Activated CD4-positive, alpha-beta T cell treated with anti-CD3 and anti-CD28 coated beads, Interleukin-2, amount 50 U/mL, for 16 hours (primary cell): ENCODE results near the gene MOBP.
"Not testable (repeated sequence)": the region's sequence is repeated elsewhere in the genome, so short reads cannot be mapped to it uniquely, and the experiment has no call there.

ENCODE experiments used
- DNase-seq: peaks from one replicate; pipeline ENCODE4 v3.0.0-alpha.2; 2020

The MOBP gene, protein sequence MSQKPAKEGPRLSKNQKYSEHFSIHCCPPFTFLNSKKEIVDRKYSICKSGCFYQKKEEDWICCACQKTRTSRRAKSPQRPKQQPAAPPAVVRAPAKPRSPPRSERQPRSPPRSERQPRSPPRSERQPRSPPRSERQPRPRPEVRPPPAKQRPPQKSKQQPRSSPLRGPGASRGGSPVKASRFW

DNA sequence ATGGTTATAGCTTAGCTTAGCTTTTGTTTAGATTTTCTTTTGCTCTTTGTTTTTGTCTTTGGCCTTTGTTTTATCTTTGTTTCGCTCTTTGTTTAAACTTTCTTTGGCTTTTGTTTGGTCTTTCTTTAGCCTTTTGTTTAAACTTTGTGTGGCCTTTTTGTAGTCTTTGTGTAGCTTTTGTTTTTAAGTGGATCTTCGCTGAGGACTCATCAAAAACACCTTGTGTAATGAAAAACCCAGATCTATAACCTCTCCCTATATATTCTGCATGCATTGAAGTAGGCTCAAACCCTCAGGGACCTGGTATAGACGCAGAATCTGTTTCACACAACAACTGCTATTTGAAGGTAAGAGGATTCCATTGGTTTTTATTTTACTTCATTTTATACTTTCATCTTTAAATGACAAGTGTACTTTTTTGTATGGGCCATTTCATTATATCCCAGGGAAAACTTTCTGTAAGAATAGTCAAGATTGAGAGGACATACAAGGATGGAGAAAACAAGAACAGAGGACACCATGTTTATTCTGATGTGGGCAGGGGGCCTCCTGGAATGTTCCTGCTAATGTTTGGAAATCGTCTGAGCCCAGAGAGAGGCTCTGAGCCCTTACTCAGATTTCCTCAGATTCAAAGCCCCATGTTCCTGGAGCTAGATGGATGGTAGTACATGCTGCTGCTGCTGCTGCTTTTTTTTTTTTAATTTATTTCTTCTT lies at the start of gene MOBP:
MOBP (plus strand) TSS at position 287 of the 714 bp plus-strand sequence. CDS start 34,390 bp downstream, outside the sequence.
- DNase-seq = no peak

DNA sequence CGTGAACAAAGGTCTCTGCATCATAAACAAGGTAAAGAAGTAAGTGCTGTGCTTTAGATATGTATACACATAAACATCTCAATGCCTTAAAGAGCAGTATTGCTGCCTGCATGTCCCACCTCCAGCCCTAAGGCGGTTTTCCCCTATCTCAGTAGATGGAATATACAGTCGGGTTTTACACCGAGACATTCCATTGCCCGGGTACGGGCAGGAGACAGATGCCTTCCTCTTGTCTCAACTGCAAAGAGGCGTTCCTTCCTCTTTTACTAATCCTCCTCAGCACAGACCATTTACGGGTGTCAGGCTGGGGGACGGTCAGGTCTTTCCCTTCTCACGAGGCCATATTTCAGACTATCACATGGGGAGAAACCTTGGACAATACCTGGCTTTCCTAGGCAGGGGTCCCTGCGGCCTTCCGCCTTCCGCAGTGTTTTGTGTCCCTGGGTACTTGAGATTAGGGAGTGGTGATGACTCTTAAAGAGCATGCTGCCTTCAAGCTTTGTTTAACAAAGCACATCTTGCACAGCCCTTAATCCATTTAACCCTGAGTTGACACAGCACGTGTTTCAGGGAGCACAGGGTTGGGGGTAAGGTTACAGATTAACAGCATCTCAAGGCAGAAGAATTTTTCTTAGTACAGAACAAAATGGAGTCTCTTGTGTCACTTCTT lies 48.8 kb upstream of the MOBP start:
- DNase-seq = not testable (repeated sequence)

DNA sequence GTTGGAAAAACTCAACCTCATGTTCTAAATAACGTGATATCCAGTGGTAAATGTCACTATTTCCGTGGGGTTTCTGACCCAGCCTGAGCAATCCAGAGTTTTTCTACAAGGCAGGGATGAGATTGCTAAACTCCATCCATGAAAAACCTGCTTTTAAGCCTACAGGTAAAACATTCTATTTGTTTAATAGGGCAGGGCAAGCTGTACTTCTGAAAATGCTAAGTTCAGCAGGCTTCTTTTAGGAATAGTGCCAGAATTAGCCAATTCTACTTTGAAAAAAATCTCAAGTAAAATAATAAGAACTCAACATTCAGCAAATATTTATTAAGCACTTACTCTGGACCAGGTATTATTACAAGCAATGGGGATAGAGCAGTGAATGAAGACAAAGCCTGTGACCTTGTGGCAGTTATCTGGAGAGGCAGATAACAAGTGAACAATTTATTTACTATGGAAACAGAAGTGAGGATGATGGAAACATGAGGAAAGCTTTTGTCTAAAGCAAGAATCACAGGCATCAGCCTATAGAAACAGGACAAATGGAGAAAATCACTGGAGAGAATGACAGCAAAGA lies 47.7 kb upstream of the MOBP start:
- DNase-seq = no peak

DNA sequence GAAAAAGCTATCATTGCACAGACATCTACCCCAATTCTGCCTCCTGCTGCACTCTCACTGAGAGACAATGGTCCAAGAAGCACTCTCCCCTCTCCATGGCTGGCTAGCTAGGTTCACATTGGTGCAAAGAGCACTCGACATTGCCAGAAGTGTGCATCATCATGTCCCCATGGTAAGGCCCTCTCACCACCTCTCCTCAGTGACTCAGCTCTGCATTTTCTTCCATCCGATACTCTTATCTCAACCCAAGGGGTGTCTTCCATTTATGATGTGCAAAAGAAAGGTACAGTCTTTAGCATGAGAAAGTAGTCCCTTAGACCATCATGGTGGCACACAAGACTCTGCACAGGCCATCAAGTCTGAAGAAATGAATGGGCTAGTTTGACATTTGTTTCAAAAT lies 46.9 kb upstream of the MOBP start:
- DNase-seq = no peak

DNA sequence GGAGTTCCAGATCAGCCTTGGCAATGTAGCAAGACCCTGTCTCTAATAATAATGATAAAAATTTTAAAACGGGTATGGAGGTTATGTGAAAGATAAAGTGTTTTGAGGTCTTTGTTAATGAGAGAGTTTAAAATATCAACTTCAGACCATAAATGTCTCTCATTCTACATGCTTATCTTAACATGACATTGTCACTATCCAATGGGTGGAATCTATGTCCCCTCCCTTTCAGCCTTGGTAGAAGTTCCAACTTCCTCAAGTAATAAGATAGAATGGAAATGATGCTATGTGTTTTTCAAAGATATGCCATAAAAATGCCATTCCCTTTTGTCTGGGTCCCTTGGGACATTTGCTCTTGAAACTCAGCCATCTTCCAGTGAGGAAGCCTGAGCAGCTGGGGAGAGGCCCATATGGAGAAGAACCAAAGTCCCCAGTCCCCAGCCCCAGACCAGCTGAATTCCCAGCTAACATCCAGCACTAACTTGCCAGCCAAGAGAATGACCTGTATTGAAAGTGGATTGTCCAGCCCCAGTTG lies 44.0 kb upstream of the MOBP start:
- no peak for DNase-seq

DNA sequence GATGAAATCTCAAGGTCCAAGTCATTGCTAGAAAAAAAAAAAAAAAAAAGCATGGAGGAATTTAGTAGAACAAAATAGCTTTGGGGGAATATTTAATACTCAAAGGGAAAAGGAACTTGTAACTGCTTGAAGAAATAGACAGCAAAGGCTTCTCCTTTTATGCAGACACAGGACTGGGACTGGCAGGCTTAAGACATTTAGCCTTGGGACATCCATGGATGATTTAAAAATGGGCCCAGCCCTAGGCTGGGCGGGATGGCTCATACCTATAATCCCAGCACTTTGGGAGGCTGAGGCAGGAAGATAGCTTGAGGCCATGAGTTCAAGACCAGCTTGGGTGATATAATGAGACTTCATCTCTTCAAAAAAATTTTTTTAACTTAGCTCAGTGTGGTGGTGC lies 41.2 kb upstream of the MOBP start:
- no peak for DNase-seq

DNA sequence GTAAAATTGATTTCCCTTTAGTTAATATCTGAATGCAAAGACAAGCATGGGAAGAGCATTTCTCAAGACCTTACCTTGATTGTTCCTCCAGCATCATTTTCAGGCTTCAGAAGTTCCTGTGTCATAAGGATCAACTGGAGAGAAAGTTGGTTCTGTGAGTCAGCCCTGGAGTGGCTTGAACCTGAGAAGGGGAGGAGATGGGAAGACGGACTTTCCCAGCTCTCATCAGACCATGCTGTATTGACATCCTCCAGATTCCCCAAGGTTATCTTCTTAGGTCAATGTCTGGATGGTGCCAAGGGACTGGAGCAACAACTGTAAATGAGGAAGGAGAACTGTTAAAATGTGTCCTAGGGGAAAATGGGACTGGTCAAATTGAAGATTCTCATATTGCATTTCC lies 40.0 kb upstream of the MOBP start:
- no peak for DNase-seq

DNA sequence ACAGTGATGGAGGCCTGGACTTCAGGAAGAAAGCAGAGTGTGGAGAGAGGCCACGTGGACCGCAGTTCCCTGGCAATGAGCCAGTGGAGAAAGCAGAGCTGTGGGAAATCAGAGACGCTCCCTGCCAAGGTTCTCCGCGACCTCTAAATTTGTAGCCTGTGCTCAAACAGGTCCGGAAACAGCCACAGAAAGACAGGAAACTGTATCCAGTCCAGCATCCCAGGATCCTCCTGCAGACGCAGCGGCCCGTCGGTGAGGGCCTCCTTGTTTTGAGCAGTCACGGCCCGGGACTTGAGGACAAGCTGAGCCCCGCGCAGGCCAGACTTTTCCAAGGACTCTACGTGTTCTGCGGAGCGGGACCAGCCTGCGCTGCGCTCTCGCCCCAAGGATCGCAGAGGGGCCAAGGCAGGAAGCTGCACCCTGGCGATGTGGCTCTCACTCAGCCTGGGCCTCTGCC lies 38.7 kb upstream of the MOBP start:
- no peak for DNase-seq

DNA sequence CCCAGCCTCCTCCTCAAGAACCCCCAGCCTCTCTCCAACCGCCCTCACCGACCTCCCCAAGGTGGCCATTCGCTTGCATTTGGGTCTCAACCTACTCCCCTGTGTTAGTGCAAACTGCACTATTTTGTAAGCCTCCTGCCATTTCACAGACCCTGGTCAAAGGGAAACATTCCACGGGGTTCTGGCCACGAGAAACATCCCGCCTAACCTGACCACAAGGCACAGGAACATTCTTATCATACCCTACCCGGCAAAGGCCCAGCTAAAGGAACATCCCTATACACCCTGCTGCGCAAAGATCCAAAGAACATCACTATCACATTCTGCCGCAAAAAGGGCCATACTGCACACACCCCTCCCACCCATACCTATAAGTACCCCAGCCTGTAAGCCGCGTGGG lies 38.0 kb upstream of the MOBP start:
- no peak for DNase-seq

DNA sequence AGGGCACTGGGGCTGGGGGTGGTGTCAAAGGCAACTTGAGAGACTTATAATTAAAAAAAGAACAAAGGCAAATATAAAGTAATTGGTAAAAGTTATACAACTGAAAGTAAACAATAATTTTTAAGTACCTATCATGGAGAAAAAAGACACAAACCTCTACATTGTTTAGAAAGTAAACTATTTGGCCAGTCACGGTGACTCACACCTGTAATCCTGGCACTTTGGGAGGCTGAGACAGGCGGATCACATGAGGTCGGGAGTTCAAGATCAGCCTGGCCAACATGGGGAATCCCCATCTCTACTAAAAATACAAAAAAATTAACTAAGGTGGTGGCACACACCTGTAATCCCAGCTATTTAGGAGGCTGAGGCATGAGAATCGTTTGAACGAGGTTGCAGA lies 35.1 kb upstream of the MOBP start:
- no peak for DNase-seq

DNA sequence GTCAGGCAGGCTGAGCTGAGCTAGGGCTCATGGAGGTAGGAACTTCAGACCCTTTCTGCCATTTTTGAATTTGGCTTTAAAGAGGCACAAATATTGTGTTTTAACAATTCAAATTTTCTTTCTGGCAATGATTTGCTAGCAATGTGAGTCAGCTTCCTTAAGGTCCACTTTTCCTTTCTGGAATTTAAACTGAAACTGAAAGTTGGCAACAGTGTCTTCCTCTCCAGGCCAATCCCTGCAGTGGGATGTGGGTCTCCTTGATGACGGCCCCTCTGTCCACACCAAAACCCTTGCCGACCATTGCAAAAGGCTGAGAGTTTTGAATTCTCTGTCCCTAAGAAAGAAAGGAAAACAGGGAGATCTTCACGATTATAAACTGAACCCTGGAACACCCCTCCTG lies 33.8 kb upstream of the MOBP start:
- DNase-seq = no peak

DNA sequence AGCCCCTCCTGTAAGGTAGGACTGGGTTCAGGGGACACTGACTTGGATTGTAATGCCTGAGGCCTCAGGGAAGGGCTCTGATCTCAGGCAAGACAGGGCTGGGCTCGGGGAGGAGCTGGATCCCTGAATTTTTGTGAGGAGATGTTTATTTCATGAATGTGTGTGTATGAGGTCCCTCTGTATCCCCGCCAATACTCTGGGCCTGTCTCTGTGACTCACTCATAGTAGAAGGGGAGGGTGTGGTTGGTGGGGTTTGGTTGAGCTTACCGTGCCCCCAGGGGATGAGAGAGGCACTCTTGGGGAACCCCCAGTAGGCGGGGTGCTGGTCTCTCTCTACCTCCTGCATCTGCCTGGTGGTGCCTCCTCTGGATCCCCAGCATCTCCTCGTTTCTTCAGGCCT lies 32.9 kb upstream of the MOBP start:
- DNase-seq = no peak

DNA sequence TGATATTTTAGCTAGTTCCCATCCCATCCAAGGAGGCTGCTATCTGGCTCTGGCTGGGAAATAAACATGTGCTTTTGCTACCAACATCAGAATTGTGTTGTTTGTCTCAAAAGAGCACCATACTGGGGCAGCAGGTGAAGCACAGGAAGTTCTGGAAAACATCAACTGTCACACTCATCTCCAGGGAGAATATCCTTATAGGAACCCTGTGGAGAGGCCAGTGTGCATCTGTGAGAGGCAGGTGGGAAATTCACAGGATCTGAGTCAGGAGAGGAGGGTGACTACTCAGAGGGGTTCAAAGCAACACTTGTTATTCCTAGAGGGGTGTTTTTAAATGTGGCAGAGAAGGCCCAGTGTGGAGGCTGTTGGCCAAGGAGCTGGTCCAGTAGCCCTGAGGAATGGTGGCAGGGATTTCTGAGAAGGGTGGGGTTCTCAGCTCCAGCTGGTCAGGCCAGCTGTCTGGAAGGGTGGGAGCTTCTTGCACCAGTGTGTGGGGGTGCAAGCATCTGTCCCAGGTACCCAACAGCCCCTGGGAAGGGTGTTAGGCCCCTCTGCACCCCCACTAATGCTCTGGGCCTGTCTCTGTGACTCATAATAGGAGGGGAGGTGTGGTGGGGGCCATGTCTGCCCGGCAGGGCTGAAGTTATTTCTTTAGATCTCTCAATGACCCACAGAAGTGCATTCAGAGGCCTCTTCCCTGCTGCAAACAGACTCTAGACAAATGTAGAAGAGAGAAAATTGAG lies 32.3 kb upstream of the MOBP start:
- DNase-seq = no peak

DNA sequence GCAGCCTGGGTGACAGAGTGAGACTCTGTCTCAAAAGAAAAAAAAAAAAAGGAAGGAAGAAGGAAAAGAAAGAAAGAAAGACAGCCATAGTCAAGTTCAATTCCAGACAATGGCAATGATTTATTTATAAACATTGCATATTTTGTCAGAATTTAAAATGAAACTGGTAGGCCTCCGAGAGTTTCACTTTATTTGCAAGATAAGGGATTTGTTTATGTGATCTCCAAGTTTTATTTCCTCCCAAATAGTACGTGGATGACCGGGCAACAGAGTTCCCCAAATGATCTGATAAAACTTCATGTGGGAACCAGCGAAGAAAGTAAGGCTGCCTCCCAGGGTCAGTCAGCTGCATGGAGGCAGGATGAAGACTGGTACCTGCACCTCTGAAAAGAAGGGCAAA lies 28.6 kb upstream of the MOBP start:
- DNase-seq = no peak

DNA sequence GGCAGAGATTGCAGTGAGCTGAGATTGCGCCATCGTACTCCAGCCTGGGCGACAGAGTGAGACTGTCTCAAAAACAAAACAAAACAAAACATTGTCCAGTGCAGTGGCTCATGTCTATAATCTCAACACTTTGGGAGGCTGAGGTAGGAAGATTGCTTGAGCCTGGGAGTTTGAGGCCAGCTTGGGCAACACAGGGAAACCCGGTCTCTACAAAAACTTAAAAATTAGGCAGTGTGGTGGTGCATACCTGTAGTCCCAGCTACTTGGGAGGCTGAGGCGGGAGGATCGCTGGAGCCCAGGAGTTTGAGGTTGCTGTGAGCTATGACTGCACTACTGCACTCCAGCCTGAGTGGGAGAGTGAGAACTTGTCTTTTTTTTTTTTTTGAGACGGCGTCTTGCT lies 27.2 kb upstream of the MOBP start:
- DNase-seq = no peak

DNA sequence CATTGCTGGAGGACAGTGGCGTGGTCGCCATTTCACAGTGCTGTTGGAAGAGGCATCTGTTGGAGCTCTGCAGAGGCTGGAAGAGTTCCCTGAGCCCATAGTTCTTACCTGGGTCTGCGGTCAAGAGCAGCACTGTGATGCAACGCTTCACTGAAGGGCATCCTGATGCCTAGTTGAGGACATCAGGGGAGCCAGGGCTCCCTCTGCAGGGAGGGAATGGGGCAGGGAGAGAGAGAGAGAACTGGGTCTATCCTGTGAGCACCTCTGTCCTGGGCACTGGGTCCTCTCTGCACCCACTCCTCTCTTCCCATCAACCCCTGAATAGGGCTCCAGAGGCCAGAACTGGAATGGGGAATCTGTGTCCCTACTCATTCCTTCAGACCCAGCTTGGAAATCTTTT lies 23.9 kb upstream of the MOBP start:
- no peak for DNase-seq

DNA sequence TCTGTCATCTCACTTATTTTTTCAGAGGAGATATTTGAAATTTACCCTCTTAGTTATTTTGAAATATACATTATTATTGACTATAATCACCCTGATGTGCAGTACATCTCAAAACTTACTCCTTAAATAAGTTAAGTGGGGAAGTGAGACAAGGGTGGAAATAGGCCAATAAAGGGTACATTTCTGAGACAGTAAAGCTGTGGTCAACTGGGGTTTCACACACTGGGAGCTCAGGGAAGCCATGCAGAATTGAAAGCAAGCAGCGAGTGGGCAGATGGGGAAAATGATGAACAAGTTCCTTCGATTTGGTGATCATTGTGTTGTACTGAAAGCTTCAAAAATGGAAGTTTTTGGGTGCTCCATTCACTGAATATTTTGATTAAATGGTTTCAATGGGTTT lies 21.6 kb upstream of the MOBP start:
- DNase-seq = no peak

DNA sequence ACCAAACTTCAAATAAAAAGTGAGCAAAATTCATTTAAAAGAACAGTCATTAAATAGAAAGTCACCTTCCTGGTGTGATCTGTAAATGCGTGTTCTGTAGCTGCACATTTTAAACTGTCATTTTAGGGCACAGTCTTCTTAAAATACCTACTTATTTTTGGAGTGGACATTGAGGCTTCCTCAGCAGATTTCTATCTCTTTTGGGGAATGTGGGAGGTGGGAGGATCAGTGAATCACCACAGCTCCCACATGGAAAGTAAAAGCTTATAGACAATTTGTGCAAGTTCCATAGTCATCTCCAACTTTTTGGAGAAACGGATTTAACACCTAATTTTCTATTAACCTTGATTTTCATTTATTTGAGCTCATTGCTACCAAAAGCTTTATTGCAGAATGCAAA lies 21.0 kb upstream of the MOBP start:
- no peak for DNase-seq

DNA sequence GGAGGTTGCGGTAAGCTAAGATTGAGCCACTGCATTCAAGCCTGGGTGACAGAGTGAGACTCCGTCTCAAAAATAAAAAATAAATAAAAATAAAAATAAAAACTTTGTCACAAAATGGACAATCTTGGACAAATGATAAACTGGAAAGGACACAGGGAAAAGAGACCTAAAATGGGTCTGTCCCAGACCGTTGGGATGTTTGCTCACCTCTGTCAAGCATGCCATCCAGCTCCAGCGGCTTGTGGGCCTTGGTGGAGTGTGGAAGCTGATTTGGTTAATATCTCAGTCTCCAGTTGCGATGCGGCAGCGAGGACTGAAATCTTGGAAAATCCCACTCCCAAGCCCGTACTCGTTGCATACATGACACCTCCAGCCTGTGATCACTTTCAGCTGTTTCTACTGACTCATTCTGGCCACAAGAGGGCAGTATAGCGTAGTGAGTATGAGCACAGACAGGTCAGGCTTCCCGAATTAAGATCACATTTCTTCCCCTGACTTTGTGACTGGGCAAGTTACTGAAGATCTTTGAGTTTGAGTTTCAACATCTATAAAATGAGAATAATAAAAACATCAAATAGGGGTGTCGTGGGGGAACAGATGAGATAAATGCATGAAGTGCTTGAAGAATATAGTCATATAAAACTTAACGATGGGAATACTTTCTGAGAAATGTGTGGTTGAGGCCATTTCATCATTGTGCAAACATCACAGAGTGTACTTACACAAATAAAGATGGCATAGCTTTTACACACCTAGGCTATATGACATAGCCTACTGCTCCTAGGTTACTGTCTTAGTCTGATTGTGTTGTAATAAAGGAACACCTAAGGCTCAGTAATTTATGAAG lies 19.6 kb upstream of the MOBP start:
- peak; percentile 73 for DNase-seq

DNA sequence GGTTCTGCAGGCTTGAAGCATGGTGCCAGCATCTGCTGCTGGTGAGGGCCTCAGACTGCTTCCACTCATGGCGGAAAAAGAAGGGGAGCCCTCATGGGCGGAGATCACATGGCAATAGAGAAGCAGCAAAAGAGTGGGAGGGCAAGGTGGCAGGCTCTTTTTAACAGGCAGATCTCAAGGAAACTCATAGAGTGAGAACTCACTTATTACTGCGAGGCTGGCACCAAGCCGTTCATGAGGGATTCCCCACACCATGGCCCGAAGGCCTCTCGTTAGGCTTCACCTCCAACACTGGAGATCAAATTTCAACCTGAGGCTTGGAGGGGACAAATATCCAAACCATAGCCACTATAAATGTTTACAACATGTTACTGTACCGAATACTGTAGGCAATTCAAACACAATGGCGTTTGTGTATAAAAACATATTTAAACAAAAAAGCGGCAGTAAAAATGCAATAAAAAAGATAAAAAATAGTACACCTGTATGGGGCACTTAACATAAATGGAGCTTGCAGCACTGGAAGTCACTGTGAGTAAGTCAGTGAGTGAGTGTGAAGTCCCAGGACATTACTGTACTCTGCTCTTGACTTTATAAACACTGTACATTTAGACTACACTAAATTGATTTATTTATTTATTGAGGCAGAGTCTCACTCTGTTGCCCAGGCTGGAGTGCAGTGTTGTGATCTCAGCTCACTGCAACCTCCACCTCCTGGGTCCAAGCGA lies 18.8 kb upstream of the MOBP start:
- DNase-seq = no peak

DNA sequence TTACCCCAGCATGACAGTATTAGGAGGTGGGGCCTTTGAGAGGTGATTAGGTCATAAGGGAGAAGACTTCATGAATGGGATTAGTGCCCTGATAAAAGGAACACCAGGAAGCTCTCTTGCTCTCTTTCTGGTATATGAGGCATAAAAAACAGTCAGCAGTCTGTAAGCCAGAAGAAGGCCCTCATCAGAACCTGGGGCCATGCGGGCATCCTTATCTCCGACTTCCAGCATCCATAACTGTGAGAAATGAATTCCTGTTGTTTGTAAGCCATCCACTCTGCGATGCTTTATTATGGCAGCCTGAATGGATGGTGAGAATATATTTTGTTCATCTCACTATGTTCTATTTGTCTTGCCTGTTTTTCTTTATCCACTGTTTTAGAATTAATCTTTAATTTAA lies 17.7 kb upstream of the MOBP start:
- no peak for DNase-seq
